Muscle of back (tissue), 13 donors: ENCODE data around the gene TPR. TPM values are rescaled to one million over a fixed set of nuclear protein-coding genes. Genes with fewer than 3 reads are reported as not detected.
A peak's percentile ranks its signal among the peaks of the same experiment; 100 is the strongest.
"Not testable (repeated sequence)": the region's sequence is repeated elsewhere in the genome, so short reads cannot be mapped to it uniquely, and the experiment has no call there.

ENCODE experiments used
- DNase-seq, 3 donors: peaks; one replicate each; pipeline versions ENCODE4 v3.0.0 to v3.0.0-alpha.2; 2013
- long read RNA-seq, 9 donors: transcript quantifications; one replicate each; lab custom pipeline, GENCODE V29; 2026
- polyA plus RNA-seq, 10 donors: library from polyadenylated mRNA; unstranded; fragments of 120-200 nt; gene quantifications; one replicate each; pipeline ENCODE4 v1.2.1, GENCODE V29; 2013; ENCODE audit not compliant: insufficient read length in 10 of 10

TPR gene
- 10 to 100 TPM; 49.4 to 77.1 (median 63.9) TPM for polyA plus RNA-seq
- long read RNA-seq, donor 1, partial matches to known transcripts, result 19 of 19 reads
- long read RNA-seq, donor 1, other reads (novel, unspliced or antisense), result 0 of 19 reads
- long read RNA-seq, donor 2, partial matches to known transcripts, result 6 of 6 reads
- long read RNA-seq, donor 2, other reads (novel, unspliced or antisense), result 0 of 6 reads
- long read RNA-seq, donor 3, result 0 reads
- long read RNA-seq, donor 4, full-length matches to known transcripts, result 1 of 14 reads
- long read RNA-seq, donor 4, partial matches to known transcripts, result 13 of 14 reads
- long read RNA-seq, donor 4, other reads (novel, unspliced or antisense), result 0 of 14 reads
- long read RNA-seq, donor 5, partial matches to known transcripts, result 15 of 16 reads
- long read RNA-seq, donor 5, other reads (novel, unspliced or antisense), result 0 of 16 reads
- long read RNA-seq, donor 6, full-length matches to known transcripts, result 1 of 24 reads
- long read RNA-seq, donor 6, partial matches to known transcripts, result 23 of 24 reads
- long read RNA-seq, donor 6, other reads (novel, unspliced or antisense), result 0 of 24 reads
- long read RNA-seq, donor 7, partial matches to known transcripts, result 16 of 17 reads
- long read RNA-seq, donor 7, other reads (novel, unspliced or antisense), result 0 of 17 reads
- long read RNA-seq, donor 8, partial matches to known transcripts, result 9 of 9 reads
- long read RNA-seq, donor 8, other reads (novel, unspliced or antisense), result 0 of 9 reads
- long read RNA-seq, donor 9, partial matches to known transcripts, result 0 of 1 reads
- long read RNA-seq, donor 9, other reads (novel, unspliced or antisense), result 0 of 1 reads

- peak; percentile 99 to 100 (median 99) for DNase-seq
These were observed at the start of gene TPR, which contains the start of gene ODR4 for GRCh38 chr1:186375152-186375928. Gene TPR, minus strand, starts transcription at chr1:186375253. Its CDS starts 225 bp downstream, at chr1:186375028. Gene ODR4, plus strand, starts transcription at chr1:186375838. Its CDS starts 3,948 bp downstream, at chr1:186379786.

DNA sequence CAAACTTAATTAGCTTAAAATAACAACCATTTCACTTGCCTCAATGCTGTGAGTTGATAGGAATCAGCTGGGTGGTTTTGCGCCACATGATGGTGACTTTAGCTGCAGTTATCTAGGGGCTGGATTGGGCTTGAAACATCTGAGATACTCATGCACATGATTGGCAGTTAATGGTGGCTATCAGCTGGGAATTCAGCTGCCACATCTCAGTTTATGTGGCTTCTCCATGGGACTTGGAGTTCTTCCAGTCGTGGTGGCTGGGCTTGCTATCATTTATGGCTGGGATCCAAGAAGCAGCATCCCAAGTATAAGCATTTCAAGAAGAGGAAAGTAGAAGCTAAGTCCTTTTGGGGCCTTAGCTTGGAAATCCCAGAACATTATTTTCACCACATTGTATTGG is 49.5 kb upstream of the TPR start:
- DNase-seq, result peak; percentile 12 to 25 (median 13)

GRCh38 chr1:186421446-186421845 is 46.4 kb upstream of the TPR start:
- DNase-seq, result no peak

GRCh38 chr1:186420923-186421322 is 45.9 kb upstream of the TPR start:
- peak; percentile 22 to 52 (median 27) for DNase-seq

- no peak for DNase-seq
These were observed 45.3 kb upstream of the TPR start for GRCh38 chr1:186420311-186420710.

DNA sequence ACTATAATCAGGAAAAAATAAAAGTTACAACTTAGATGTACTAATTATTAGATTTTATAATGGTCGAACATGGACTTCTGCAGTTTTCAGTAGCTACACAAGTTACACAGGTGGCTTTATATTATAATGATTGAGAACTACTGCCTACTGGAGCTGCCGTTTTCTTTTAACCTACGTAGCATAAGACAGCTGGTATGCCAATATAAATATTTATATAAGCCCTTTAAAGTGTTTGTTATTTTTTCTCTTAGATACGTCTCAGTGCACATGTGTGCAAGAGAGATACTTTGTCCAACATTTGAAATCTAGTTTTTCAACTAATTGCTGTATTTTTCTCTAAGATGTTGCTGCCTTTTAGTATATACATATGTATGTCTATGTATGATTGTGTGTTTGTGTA is 43.5 kb upstream of the TPR start:
- no peak for DNase-seq

- no peak for DNase-seq
These were observed 38.3 kb upstream of the TPR start for GRCh38 chr1:186413319-186413718.

DNA sequence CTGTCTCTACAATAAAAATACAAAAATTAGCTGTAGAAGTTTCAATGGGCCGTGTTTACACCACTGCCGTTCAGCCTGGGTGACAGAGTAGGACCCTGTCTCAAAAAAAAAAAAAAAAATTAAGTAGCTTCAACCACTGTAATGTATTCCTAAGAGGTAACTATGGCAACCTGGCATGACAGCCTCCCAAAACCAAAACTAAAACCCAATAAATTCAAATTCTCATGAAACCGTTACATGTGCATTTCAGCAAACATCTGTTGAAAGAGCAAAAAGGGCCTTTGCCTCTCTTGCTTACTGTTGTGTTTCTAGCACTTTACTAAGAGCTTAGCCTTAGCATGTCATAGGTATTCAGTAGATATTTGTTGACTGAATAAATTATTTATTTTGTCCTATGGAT is 34.0 kb upstream of the TPR start:
- peak in 2 of 3 donors; percentile 5 to 14 for DNase-seq

GRCh38 chr1:186404454-186405051 is 29.5 kb upstream of the TPR start:
- peak; percentile 11 to 53 (median 52) for DNase-seq

DNA sequence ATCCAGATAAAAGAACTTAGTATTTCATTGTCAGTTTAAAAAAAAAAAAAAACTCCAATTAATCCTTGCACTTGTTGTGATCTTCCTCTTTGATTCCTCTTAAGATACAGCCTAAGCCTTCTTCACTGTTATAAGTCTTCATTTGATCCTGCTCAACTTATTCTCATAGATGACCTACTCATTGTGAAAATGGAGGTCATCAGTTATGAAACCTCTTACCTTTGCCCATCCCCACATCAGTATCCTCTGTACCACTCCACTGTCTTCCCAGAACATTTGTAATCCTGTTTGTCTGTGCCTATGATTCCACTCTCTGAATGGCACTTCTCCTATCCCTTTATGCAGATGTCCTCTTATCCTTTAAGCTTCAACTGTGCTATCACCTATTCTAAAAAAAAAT is 28.6 kb upstream of the TPR start:
- DNase-seq, result no peak

- DNase-seq, result not testable (repeated sequence)
These were observed 26.4 kb upstream of the TPR start for GRCh38 chr1:186401446-186401845.

GRCh38 chr1:186392711-186393110 is 17.7 kb upstream of the TPR start:
- not testable (repeated sequence) for DNase-seq

- no peak for DNase-seq
These were observed 16.8 kb upstream of the TPR start for GRCh38 chr1:186391841-186392240.

DNA sequence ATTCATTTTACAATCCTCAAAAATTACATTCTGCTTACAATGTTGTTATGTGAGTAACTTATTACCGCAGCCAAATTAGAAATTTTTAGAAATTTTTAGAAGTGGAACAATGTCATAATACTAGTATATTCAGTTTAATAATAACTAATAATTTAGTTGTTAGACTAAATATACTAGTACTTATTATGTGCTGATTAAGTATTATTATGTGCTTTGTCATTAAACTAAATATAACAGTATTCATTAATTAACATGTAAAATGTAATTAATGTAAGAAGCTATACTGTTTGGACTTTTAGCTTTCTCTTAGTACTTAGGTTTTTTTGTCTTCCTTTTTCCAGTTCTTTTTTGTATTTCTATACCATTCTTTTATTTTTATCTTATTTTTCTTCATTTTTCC is 15.9 kb upstream of the TPR start:
- no peak for DNase-seq

DNA sequence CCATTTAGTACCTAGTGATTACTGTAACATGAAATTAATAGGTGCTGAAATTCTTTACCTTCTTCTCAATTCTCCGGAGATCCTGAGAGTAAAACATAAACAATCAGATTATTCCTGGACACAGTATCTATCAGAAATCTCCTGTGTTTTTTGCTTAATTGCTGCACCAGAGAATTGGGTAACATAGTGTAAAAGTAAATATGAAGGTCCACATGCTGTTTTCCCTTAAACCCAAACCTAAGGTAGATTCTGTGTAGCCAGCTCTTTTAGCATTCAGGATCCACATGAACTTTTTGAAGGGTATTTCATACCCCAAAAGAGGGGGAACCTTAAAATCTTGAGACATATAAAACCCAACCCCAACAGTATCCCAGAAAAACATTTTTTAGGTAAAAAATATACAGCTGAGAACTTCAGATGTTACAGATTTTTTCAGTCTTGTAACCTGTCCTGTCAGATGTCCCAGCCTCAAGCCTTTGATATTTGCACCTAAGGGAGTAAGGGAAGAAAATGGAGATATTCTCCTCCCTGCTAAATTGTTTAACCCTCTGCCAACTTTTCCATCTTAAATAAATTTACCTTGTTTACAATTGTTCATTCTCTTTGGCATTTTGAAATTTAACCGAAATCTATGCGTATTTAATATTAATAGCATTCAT is 11.8 kb upstream of the TPR start:
- DNase-seq, result no peak

- no peak for DNase-seq
These were observed 871 bp upstream of the TPR start for GRCh38 chr1:186375929-186376319.

DNA sequence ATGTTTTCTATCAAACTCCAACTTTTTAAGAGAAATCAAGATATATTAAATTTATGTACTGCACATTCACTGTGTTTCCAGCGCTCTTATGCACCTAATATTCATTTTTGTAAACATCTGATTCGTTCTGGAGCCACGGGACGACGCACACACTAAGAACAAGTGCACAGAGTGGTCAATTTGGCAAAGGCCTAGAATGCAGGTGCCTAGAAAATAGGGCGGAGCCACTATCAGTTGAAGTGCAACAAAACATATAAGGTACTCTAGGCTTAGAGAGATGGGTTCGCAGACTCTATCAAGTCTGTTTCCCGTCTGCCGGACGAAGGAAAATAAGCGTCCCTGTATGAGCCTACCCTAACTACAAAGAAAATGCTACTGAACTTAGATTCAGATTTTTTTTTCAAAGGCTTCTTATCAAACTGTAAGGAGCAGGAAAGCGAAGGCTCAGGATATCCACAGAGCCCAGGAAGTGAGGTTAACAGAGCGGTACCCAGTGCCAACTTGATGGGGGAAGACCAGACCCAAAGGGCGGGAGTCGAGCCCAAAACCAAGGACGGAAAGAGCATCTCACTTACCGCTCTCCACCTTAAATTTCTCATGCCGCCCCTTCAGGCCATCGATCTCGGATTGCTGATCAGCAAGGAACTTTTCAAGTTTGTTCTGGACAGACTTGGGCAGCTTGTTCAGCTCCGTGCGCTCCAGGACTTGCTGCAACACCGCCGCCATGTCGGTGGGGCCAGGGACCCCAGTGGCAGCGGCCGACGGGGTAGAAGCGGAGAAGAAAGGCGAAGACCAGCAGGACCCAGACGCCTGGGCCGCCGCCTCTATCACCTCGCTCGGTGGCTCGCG is 526 bp downstream of the TPR start:
- peak in 1 of 3 donors; percentile 20 for DNase-seq

GRCh38 chr1:186347837-186348691 is 27.0 kb downstream of the TPR start:
- DNase-seq, result not testable (repeated sequence)

DNA sequence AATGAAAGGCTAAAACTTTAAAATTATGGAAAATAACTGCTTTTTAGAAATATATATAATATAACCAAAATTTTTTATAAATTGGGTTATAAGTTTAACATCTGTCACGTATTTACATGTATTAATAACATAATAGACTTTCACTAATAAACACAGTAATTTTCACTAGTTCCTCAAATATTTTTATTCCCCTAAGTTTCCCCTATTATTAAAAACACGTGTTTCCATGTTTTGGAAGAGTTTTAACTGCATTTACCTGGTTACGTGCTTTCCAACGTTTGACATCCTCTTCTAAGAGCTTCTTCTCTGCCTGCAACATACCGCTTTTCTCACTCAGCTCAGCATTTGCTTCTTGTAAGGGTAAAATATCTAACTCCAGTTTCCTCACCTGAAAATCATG is 34.3 kb downstream of the TPR start:
- DNase-seq, result no peak
